ENCODE results near the gene ANKH. TPM values are rescaled to one million over a fixed set of nuclear protein-coding genes. Genes with fewer than 3 reads are reported as not detected.

The ANKH gene
- polyA plus RNA-seq, 1 donor (not counting 4 experiments of a cell fraction or from before 2014, with no cell fraction given) = 13.8 TPM

DNA sequence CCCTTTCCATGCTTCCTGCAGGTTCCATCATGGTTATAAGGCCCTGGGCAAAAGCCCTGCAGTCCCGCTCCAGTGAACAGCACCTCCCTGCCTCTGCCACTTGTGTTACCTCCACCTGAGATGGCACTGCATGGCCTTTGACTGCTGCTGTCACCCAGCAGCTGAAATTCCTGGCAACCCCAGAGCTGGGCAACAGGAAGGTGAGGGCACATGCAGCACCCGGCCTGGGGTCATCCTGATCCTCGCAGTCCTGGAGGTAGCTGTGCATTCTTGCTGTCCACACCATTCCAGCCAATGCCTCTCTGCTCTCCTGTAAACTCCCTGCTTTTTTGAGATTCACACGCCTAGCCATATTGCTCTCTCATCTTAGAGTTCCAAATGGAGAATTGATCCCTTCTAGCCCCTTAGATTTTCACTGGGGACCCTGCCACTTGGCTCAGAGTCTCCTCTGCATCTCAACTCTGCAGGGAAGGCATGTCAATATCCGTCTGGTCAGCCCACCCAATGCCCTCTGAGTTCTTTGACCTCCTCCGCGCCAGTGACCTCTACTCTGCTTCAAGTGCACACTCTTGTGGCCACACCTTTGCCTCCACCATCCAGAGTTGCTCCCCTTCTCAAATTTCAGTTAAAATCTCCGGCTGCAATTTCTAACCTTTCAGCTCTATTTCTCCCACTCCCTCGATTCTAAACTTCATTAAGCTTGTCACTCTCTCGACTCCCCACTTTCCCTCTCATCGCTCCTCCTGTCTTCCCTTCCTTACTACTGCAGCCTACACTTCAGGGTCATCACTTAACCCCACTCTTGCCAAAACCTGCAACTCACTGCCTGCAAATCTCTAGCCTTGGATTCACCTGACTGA is 93.4 kb downstream of the ANKH start:
- Histone ChIP-seq H3K9ac (ENCODE audit: control insufficient read depth, extremely low read depth, insufficient read depth, low read length) (no peak overlapping the region), H3K9me3 (ENCODE audit: control insufficient read depth, low read depth, low read length) (no peaks in the 10 kb centered on the region), H3K4me1 (ENCODE audit: control insufficient read depth, extremely low read depth, insufficient read depth, low read length) (peaks cover 4% of the 10 kb centered on the region), H3K27me3 (ENCODE audit: control insufficient read depth, extremely low read depth, insufficient read depth, low read length) (no peaks in the 10 kb centered on the region), H3K4me2 (ENCODE audit: control insufficient read depth, extremely low read depth, insufficient read depth, low read depth, low read length) (no peak overlapping the region), H3K4me3 (ENCODE audit: control insufficient read depth in 2 of 3, extremely low read depth in 1 of 3, insufficient read depth in 2 of 3, low read depth in 1 of 3, low read length in 3 of 3) (no peak overlapping the region), H4K20me1 (ENCODE audit: control insufficient read depth, extremely low read depth, insufficient read depth, low read length) (no peaks in the 10 kb centered on the region), H3K36me3 (ENCODE audit: control insufficient read depth in 2 of 2, extremely low read depth in 1 of 2, insufficient read depth in 2 of 2, low read length in 2 of 2) (no peaks in the 10 kb centered on the region), H3K27ac (ENCODE audit: control insufficient read depth, insufficient read depth, low read length) (no peak overlapping the region), H3K79me2 (ENCODE audit: control insufficient read depth, insufficient read depth, low read length) (no peaks in the 10 kb centered on the region), H3K9me1 (ENCODE audit: control insufficient read depth, extremely low read depth, insufficient read depth, low read length) (no peaks in the 10 kb centered on the region), H2AFZ (ENCODE audit: control insufficient read depth, low read length) (no peak overlapping the region)
- no peak for FAIRE-seq
- dilution Hi-C loops (cut with MboI; ENCODE audit: extremely low pct_ligation_motif_present, low sequenced_read_pairs) = no loop called here
- DNase-seq (ENCODE audit: low read depth, low spot score) = no peak
- TF ChIP-seq, protein P1, sequence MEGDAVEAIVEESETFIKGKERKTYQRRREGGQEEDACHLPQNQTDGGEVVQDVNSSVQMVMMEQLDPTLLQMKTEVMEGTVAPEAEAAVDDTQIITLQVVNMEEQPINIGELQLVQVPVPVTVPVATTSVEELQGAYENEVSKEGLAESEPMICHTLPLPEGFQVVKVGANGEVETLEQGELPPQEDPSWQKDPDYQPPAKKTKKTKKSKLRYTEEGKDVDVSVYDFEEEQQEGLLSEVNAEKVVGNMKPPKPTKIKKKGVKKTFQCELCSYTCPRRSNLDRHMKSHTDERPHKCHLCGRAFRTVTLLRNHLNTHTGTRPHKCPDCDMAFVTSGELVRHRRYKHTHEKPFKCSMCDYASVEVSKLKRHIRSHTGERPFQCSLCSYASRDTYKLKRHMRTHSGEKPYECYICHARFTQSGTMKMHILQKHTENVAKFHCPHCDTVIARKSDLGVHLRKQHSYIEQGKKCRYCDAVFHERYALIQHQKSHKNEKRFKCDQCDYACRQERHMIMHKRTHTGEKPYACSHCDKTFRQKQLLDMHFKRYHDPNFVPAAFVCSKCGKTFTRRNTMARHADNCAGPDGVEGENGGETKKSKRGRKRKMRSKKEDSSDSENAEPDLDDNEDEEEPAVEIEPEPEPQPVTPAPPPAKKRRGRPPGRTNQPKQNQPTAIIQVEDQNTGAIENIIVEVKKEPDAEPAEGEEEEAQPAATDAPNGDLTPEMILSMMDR (optimal IDR thresholded peaks at IDR 0.05 in 1 of 3, IDR thresholded peaks at IDR 0.05 in 1 of 3, conservative IDR thresholded peaks at IDR 0.05 in 1 of 3; ENCODE audit: extremely low read depth in 1 of 3, insufficient read depth in 2 of 3, low read length in 3 of 3) = no peak
- no peak for TF ChIP-seq EZH2 (IDR thresholded peaks at IDR 0.05; ENCODE audit: low read length)

DNA sequence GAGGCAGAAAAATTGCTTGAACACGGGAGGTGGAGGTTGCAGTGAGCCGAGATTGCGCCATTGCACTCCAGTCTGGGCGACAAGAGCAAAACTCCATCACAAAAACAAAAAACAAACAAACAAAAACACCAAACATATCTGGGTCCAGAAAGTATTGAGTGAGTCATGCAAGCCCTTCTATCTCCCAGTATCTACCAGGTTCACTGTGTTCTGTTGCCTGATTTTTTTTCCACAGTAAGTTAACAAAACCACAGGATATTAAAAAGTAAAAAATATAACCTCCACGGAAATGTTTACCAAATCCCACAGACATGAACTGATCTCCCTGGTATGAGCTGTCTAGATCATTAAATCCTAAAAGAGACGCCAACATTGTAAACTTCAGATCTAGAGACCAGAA is 94.4 kb downstream of the ANKH start:
- H3K9me3 ChIP-seq (ENCODE audit: control insufficient read depth, low read depth, low read length) = no peaks in the 10 kb centered on the region
- dilution Hi-C loops (cut with MboI; ENCODE audit: extremely low pct_ligation_motif_present, low sequenced_read_pairs) = no loop called here
- H3K36me3 ChIP-seq (ENCODE audit: control insufficient read depth in 2 of 2, extremely low read depth in 1 of 2, insufficient read depth in 2 of 2, low read length in 2 of 2) = no peaks in the 10 kb centered on the region
- H3K4me1 ChIP-seq (ENCODE audit: control insufficient read depth, extremely low read depth, insufficient read depth, low read length) = peaks cover 4% of the 10 kb centered on the region
- H3K4me2 ChIP-seq (ENCODE audit: control insufficient read depth, extremely low read depth, insufficient read depth, low read depth, low read length) = no peak overlapping the region
- no peaks in the 10 kb centered on the region for H3K79me2 ChIP-seq (ENCODE audit: control insufficient read depth, insufficient read depth, low read length)
- no peak for DNase-seq (ENCODE audit: low read depth, low spot score)
- TF ChIP-seq, protein P1 (optimal IDR thresholded peaks at IDR 0.05 in 1 of 3, IDR thresholded peaks at IDR 0.05 in 1 of 3, conservative IDR thresholded peaks at IDR 0.05 in 1 of 3; ENCODE audit: extremely low read depth in 1 of 3, insufficient read depth in 2 of 3, low read length in 3 of 3) = no peak
- TF ChIP-seq EZH2 (IDR thresholded peaks at IDR 0.05; ENCODE audit: low read length) = no peak
- no peak for FAIRE-seq
- H3K9ac ChIP-seq (ENCODE audit: control insufficient read depth, extremely low read depth, insufficient read depth, low read length) = no peak overlapping the region
- no peak overlapping the region for H2AFZ ChIP-seq (ENCODE audit: control insufficient read depth, low read length)
- no peaks in the 10 kb centered on the region for H3K27me3 ChIP-seq (ENCODE audit: control insufficient read depth, extremely low read depth, insufficient read depth, low read length)
- no peaks in the 10 kb centered on the region for H3K9me1 ChIP-seq (ENCODE audit: control insufficient read depth, extremely low read depth, insufficient read depth, low read length)
- H3K27ac ChIP-seq (ENCODE audit: control insufficient read depth, insufficient read depth, low read length) = no peak overlapping the region
- H4K20me1 ChIP-seq (ENCODE audit: control insufficient read depth, extremely low read depth, insufficient read depth, low read length) = no peaks in the 10 kb centered on the region
- H3K4me3 ChIP-seq (ENCODE audit: control insufficient read depth in 2 of 3, extremely low read depth in 1 of 3, insufficient read depth in 2 of 3, low read depth in 1 of 3, low read length in 3 of 3) = no peak overlapping the region
